Activated CD4-positive, alpha-beta T cell treated with anti-CD3 and anti-CD28 coated beads, Interleukin-2, amount 50 U/mL, for 48 hours (primary cell): Measurements from ENCODE around the gene DLL4.
"Not testable (repeated sequence)": the region's sequence is repeated elsewhere in the genome, so short reads cannot be mapped to it uniquely, and the experiment has no call there.

ENCODE experiments used
- DNase-seq, 2 experiments: peaks; one replicate each; pipeline ENCODE4 v3.0.0-alpha.2; 2020

The DLL4 gene

DNA sequence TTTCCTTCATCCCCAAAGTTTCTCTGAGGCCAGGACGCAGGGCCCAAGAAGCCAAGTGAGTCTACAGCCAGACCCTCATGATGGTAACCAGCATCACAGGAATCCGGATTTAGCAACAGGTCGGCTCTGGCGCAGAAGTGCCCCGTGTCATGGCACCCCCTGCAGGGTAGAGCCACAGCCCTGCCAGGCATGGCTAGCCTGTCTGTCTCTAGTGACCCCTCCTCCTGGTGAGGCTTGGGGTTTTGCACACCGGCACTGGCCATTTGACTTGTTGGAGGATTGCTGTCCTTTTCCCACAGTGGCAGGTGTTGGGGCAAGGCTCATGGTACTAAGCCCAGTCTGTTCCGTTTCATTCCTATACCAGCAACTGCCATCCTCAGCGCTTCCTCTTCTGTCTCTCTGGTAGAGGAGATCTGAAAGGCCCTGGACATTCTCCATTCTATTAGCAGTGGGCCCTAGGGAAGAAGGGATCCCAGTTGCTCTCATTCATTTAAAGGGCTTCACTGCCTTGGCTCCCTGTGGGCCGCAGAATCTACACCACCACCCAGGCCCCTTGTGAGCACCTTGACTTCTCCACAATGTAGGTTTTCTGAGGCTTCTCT lies 14.7 kb downstream of the DLL4 start:
- DNase-seq = no peak

GRCh38 chr15:40944510-40945296 lies 15.6 kb downstream of the DLL4 start:
- no peak for DNase-seq

DNA sequence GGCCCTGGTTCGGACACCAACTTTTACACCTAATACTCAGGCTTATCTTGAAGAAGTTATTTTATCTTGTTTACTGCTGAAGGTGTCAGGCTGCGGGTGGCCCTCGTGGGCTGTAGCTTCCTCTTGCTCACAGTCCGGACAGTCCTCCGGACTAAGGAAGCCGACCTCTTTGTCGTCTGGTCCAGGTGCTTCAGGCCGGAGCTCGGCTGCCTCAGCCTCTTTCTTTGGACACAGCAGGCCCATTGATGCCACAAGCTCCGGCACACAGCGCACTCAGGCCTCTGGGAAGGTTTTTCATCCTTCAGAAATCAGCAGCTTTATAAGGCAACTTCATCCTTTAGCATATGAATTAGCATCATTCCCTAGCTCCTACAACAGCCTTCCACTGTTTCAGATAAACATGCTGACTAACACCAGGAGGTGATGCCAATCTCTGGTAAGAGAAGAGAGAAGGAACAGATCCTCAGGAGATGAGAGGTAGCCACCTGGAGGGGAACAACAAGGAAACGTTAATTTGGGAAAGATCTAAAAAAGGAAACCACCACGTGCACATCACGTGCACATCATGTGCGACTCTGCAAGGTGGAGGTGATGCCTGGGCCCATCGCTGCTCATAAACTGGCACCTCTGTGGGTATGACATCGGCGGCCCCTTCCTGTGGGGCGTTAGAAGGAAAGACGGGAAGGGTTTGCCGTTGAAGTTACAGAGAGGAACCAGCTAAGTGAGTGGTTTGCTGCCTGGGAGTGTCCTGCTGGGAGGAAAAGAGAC lies 19.8 kb downstream of the DLL4 start:
- no peak for DNase-seq

GRCh38 chr15:40949756-40950207 lies 20.6 kb downstream of the DLL4 start:
- DNase-seq = no peak

DNA sequence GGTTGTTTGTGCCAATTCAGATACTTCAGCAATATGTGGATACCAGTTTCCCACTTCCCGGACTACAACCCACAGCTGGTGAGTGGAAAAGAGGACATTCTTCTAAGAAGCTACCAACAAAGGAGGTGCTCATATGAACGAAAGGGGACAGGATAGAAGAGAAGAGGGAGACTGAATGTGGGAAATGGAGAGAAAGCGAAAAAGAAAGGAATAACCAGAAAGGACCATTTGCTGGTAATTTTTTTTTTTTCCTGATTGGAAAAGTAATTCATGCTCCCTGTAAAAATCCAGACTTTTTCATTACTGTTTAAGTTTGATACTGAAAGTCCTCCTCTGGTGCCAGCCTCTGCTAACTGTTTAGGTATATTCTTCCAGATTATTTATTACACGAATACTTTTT lies 22.6 kb downstream of the DLL4 start:
- no peak for DNase-seq

GRCh38 chr15:40952301-40952900 lies 23.3 kb downstream of the DLL4 start:
- no peak for DNase-seq

GRCh38 chr15:40952901-40953712 lies 24.0 kb downstream of the DLL4 start, which contains the start of gene CHAC1:
Gene CHAC1, plus strand, starts transcription at chr15:40953471. Its CDS starts 113 bp downstream, at chr15:40953584.
- peak; percentile 95 to 97 for DNase-seq

DNA sequence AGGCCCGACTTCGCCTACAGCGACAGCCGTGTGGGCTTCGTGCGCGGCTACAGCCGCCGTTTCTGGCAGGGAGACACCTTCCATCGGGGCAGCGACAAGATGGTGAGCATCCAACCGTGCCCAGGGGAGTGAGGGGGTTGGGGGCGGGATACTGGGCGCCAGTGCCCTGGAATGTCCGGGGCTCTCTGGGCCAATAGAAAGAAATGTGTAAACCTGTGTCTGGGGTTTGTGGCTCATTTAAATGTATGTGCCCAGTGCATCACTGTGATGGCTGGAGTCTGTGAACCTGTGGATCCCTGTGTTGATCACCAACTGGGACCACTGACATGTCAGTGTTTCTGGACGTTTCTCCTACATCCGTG lies 24.6 kb downstream of the DLL4 start:
- DNase-seq = no peak

GRCh38 chr15:40954158-40954848 lies 25.2 kb downstream of the DLL4 start:
- not testable (repeated sequence) for DNase-seq

- no peak for DNase-seq
Measured at GRCh38 chr15:40955141-40955903, 26.2 kb downstream of the DLL4 start.

GRCh38 chr15:40955930-40956540 lies 26.9 kb downstream of the DLL4 start:
- DNase-seq = no peak

GRCh38 chr15:40956541-40956982 lies 27.4 kb downstream of the DLL4 start:
- DNase-seq = no peak

GRCh38 chr15:40957041-40957555 lies 28.0 kb downstream of the DLL4 start:
- DNase-seq = no peak

- DNase-seq = no peak
Measured at GRCh38 chr15:40957581-40958051, 28.5 kb downstream of the DLL4 start.

GRCh38 chr15:40958146-40958545 lies 29.0 kb downstream of the DLL4 start:
- no peak for DNase-seq

DNA sequence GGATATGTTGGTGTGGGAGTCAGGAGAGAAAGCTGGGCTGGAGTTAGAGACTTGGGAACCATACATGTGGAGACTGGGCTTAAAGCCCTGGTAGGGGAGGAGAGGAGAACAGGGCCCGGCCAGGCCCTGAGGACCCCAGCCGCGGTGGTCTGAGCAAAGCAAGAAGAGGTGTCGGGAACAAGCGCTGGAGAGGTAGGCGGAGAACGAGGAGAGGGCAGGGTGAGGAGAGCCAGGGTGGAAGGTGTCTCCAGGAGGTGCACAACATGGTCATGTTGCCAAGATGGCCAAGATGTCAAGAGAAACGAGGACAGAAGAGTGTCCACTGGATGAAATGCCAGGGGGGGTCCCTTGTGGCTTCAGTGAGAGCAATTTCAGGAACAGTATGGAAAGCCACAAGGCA lies 29.6 kb downstream of the DLL4 start:
- no peak for DNase-seq

- no peak for DNase-seq
Measured at GRCh38 chr15:40959331-40960141, 30.4 kb downstream of the DLL4 start.

- no peak for DNase-seq
Measured at GRCh38 chr15:40960151-40960885, 31.2 kb downstream of the DLL4 start.
